Measurements from ENCODE around the gene TMEM35A. TPM values are rescaled to one million over a fixed set of nuclear protein-coding genes. Genes with fewer than 3 reads are reported as not detected.
"Not testable (repeated sequence)": the region's sequence is repeated elsewhere in the genome, so short reads cannot be mapped to it uniquely, and the experiment has no call there.

The TMEM35A gene
- total RNA-seq, 2 donors from 2014 or later: 0.68 to 7.7 TPM

DNA sequence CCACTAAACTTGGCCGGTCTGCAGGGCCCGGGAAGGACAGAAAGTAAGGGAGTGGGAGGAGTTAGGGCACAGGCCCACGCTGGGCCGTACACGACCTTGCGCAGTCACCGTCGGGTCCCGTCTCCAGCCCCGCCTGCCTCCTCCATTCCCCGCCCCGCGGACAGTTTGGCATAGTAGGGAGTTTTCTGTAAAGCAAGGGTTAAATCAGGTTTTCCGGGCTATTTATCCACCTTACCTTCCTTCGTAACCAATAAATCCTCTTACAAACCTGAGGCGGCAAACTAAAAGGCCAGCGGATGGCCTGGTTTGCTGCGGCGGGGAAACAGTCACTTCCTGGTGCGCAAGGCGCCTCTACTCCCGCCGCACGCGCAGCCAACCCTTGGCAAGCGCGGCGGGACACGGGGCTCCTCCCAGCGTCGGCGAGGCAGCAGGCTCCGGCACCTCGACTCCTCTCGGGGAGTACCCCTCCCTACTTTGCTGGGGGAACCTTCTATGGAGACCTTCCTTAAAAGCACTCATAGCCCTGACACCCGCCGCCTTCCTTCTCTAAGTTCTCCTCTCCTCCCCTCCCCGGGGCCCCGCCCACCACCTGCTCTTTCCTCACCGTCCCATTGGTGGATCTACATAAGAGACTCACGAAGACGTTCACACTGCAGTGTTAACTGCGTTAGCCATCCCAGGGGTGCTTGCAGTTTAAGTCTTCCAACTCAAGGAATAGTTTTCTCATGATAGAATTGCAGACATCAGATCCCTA lies 27.0 kb upstream of the TMEM35A start, which contains the start of gene TRMT2B:
Gene TRMT2B, minus strand, starts transcription at position 563 of the 754 bp plus-strand sequence. CDS start 9,822 bp downstream, outside the sequence.
- TF ChIP-seq, protein P1, sequence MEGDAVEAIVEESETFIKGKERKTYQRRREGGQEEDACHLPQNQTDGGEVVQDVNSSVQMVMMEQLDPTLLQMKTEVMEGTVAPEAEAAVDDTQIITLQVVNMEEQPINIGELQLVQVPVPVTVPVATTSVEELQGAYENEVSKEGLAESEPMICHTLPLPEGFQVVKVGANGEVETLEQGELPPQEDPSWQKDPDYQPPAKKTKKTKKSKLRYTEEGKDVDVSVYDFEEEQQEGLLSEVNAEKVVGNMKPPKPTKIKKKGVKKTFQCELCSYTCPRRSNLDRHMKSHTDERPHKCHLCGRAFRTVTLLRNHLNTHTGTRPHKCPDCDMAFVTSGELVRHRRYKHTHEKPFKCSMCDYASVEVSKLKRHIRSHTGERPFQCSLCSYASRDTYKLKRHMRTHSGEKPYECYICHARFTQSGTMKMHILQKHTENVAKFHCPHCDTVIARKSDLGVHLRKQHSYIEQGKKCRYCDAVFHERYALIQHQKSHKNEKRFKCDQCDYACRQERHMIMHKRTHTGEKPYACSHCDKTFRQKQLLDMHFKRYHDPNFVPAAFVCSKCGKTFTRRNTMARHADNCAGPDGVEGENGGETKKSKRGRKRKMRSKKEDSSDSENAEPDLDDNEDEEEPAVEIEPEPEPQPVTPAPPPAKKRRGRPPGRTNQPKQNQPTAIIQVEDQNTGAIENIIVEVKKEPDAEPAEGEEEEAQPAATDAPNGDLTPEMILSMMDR (IDR thresholded peaks at IDR 0.05): no peak
- DNase-seq (ENCODE audit: low spot score) (peak; percentile 44), ATAC-seq (ENCODE audit: insufficient number of reproducible peaks, low FRiP score, low read depth) (peak; percentile 89)
- Histone ChIP-seq H3K9me3 (no peaks in the 10 kb centered on the region), H3K36me3 (no peaks in the 10 kb centered on the region), H3K4me1 (ENCODE audit: control insufficient read depth in 1 of 2, low read depth in 2 of 2) (peaks cover 0 to 14% of the 10 kb centered on the region in 2 donors), H3K4me3 (peak within 1 kb of the TSS; percentile 78), H3K27ac (peak within 1 kb of the TSS; percentile 82 to 83), H3K27me3 (replicated peaks; ENCODE audit: insufficient read depth) (no peaks in the 10 kb centered on the region)

DNA sequence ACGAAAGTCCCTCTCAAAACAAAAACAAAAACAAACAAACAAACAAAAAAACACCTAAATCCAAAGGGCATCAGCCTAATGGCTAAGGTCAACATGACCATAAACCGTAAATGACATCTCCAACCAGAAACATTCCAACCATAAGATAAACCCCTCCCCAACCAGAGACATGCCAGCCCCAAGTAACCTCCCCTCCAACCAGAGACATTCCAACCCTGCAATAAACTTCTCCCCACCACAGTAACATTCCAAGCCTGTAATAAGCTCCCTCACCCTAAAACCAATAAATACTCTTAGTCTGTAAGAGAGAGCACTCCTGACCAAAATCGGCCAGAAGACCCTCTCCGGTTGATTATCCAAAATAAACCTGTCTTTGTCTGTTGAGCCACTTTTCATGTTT lies 22.1 kb upstream of the TMEM35A start:
- DNase-seq (ENCODE audit: low spot score); H3K36me3 ChIP-seq; H3K9me3 ChIP-seq; H3K4me1 ChIP-seq (ENCODE audit: control insufficient read depth in 1 of 2, low read depth in 2 of 2); ATAC-seq (ENCODE audit: insufficient number of reproducible peaks, low FRiP score, low read depth); H3K4me3 ChIP-seq; H3K27me3 ChIP-seq (replicated peaks; ENCODE audit: insufficient read depth); H3K27ac ChIP-seq: not testable (repeated sequence)

DNA sequence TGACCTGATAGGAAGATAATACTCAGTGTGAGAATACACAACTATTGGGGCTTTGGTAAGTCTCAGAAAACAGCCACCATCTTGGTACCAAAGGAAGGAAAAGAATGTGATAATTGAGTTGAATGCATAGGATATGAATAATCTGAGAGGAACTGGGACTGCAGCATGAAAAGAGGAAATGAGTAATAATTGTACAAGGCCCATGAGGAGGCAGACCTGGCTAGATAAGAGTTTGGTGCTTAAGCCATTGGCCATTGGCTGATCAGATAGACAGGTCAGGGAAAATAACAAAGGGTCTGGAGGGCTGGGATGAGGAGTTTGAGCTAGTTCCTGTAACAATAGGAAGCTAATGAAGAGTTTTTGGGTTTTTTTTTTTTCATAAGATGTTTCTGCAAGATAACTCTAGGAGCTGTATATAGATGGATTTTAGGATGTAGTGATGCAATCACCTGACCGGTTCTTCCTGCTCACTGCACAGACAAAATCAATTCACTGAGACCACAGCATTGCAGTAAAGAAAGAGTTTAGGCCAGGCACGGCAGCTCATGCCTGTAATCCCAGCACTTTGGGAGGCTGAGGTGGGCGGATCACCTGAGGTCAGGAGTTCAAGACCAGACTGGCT lies 21.5 kb upstream of the TMEM35A start:
- TF ChIP-seq, protein P1 (IDR thresholded peaks at IDR 0.05): no peak
- ATAC-seq (ENCODE audit: insufficient number of reproducible peaks, low FRiP score, low read depth) (no peak), DNase-seq (ENCODE audit: low spot score) (no peak)
- H3K9me3 ChIP-seq: no peaks in the 10 kb centered on the region
- no peaks in the 10 kb centered on the region for H3K36me3 ChIP-seq
- H3K27ac ChIP-seq: no peak overlapping the region
- no peaks in the 10 kb centered on the region for H3K4me1 ChIP-seq (ENCODE audit: control insufficient read depth in 1 of 2, low read depth in 2 of 2)
- no peak overlapping the region for H3K4me3 ChIP-seq
- no peaks in the 10 kb centered on the region for H3K27me3 ChIP-seq (replicated peaks; ENCODE audit: insufficient read depth)

DNA sequence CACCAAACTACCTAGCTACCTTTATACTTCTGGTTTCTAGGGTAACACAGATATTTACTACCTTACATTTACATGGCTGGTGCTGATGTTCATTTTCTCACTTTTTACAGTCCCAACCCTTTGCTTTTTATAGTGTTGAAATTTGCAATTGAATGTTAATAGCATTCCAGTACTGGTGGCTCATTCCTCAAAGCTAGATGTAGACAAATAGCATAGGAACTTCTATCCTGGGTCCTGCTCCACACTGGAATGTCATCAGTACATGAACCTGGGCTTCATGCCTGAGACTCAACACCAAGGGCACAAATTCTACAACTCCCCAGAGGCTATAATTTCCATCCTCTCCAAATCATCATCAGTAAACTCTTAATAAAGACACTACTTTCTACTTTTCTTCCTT lies 16.5 kb upstream of the TMEM35A start:
- Histone ChIP-seq H3K27ac (no peak overlapping the region), H3K4me1 (ENCODE audit: control insufficient read depth in 1 of 2, low read depth in 2 of 2) (no peaks in the 10 kb centered on the region), H3K4me3 (no peak overlapping the region), H3K9me3 (no peaks in the 10 kb centered on the region), H3K27me3 (replicated peaks; ENCODE audit: insufficient read depth) (no peaks in the 10 kb centered on the region), H3K36me3 (no peaks in the 10 kb centered on the region)
- no peak for DNase-seq (ENCODE audit: low spot score)
- no peak for ATAC-seq (ENCODE audit: insufficient number of reproducible peaks, low FRiP score, low read depth)
- TF ChIP-seq, protein P1 (IDR thresholded peaks at IDR 0.05): no peak

DNA sequence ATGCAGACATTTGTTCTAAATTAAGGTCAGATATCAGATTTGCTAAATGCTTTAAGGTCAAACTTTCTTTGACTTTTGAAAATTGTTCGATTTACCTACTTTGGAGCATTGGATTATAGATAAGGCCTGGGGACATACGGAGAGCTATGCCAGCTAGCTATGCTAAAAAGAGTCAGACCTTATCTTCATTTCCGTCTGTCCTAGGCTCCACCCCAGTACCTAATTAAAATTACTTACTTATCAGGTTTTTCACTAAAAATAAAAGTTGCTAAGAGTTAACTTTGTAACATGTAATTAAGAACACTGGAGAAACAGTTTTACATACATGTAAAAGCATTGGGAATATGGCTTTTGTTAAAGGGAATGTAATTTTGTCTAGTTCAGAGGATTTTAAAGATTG lies 7.1 kb upstream of the TMEM35A start:
- no peaks in the 10 kb centered on the region for H3K36me3 ChIP-seq
- no peak overlapping the region for H3K27ac ChIP-seq
- H3K4me3 ChIP-seq: no peak overlapping the region
- H3K9me3 ChIP-seq: no peaks in the 10 kb centered on the region
- no peaks in the 10 kb centered on the region for H3K4me1 ChIP-seq (ENCODE audit: control insufficient read depth in 1 of 2, low read depth in 2 of 2)
- TF ChIP-seq, protein P1 (IDR thresholded peaks at IDR 0.05): no peak
- no peak for ATAC-seq (ENCODE audit: insufficient number of reproducible peaks, low FRiP score, low read depth)
- no peaks in the 10 kb centered on the region for H3K27me3 ChIP-seq (replicated peaks; ENCODE audit: insufficient read depth)
- no peak for DNase-seq (ENCODE audit: low spot score)

All from thoracic aorta (tissue), 2 donors.